ENCODE data around the gene DNASE1L3.

DNA sequence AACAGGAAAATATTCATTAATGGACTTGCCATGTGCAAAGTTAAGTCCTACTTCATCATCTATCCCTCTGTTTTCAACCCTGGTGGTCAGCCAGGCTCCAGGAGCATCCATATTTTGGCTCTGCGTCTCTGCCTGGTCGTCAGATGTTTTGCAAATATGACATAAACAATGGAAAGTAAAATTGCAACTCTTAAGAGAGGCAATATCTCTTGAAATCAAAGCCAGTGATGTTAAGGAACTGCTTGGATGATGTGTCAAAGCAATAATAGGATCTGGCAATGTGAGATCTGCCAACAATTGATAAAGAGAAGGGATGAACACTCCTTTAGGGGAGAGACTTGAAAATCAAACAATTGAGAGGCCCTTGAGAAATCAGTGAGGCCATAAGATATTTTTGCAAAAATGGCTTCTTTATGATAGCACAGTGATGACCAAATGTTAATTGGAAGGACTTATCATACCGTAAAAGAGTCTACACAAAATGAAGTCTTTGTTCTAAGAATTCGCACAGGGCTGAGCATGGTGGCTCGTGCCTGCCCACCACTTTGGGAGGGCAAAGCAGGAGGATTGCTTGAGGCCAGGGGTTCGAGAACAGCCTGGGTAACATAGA, 33.3 kb upstream of the DNASE1L3 start:
- TF ChIP-seq, protein P1, sequence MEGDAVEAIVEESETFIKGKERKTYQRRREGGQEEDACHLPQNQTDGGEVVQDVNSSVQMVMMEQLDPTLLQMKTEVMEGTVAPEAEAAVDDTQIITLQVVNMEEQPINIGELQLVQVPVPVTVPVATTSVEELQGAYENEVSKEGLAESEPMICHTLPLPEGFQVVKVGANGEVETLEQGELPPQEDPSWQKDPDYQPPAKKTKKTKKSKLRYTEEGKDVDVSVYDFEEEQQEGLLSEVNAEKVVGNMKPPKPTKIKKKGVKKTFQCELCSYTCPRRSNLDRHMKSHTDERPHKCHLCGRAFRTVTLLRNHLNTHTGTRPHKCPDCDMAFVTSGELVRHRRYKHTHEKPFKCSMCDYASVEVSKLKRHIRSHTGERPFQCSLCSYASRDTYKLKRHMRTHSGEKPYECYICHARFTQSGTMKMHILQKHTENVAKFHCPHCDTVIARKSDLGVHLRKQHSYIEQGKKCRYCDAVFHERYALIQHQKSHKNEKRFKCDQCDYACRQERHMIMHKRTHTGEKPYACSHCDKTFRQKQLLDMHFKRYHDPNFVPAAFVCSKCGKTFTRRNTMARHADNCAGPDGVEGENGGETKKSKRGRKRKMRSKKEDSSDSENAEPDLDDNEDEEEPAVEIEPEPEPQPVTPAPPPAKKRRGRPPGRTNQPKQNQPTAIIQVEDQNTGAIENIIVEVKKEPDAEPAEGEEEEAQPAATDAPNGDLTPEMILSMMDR (conservative IDR thresholded peaks at IDR 0.05; ENCODE audit: low read depth, low read length), result no peak
- no peak for TF ChIP-seq MXI1 (IDR thresholded peaks at IDR 0.05; ENCODE audit: borderline replicate concordance, low read depth, low read length)
- TF ChIP-seq CEBPB (IDR thresholded peaks at IDR 0.05; ENCODE audit: low read depth, low read length), result no peak
- TF ChIP-seq BHLHE40 (IDR thresholded peaks at IDR 0.05; ENCODE audit: low read depth, low read length), result no peak
- no peak for TF ChIP-seq RAD21 (IDR thresholded peaks at IDR 0.05; ENCODE audit: low read length)
- TF ChIP-seq RFX5 (IDR thresholded peaks at IDR 0.05; ENCODE audit: low read depth, low read length), result no peak
- no peak for TF ChIP-seq POLR2A (IDR thresholded peaks at IDR 0.05; ENCODE audit: low read depth, low read length)
- no peak for TF ChIP-seq FOS (IDR thresholded peaks at IDR 0.05; ENCODE audit: low read depth, low read length)
- TF ChIP-seq, protein P2, sequence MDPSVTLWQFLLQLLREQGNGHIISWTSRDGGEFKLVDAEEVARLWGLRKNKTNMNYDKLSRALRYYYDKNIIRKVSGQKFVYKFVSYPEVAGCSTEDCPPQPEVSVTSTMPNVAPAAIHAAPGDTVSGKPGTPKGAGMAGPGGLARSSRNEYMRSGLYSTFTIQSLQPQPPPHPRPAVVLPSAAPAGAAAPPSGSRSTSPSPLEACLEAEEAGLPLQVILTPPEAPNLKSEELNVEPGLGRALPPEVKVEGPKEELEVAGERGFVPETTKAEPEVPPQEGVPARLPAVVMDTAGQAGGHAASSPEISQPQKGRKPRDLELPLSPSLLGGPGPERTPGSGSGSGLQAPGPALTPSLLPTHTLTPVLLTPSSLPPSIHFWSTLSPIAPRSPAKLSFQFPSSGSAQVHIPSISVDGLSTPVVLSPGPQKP (IDR thresholded peaks at IDR 0.05; ENCODE audit: borderline replicate concordance, low read depth, low read length), result no peak
- no peak for TF ChIP-seq SMC3 (IDR thresholded peaks at IDR 0.05; ENCODE audit: low read depth, low read length)
- TF ChIP-seq MAZ (IDR thresholded peaks at IDR 0.05; ENCODE audit: borderline replicate concordance, low read depth, low read length), result no peak
- TF ChIP-seq, protein P3, sequence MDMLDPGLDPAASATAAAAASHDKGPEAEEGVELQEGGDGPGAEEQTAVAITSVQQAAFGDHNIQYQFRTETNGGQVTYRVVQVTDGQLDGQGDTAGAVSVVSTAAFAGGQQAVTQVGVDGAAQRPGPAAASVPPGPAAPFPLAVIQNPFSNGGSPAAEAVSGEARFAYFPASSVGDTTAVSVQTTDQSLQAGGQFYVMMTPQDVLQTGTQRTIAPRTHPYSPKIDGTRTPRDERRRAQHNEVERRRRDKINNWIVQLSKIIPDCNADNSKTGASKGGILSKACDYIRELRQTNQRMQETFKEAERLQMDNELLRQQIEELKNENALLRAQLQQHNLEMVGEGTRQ (IDR thresholded peaks at IDR 0.05; ENCODE audit: low read depth, low read length), result no peak
- no peak for TF ChIP-seq RCOR1 (IDR thresholded peaks at IDR 0.05; ENCODE audit: insufficient replicate concordance, low read length)

Data from IMR-90 (cell line).